Measurements from ENCODE around the gene AMTN. TPM values are rescaled to one million over a fixed set of nuclear protein-coding genes. Genes with fewer than 3 reads are reported as not detected.

AMTN gene
- total and polyA plus RNA-seq, 2 of the 8 experiments (the other 6 are each of a cell fraction or from before 2014, with no cell fraction given), result not detected

DNA sequence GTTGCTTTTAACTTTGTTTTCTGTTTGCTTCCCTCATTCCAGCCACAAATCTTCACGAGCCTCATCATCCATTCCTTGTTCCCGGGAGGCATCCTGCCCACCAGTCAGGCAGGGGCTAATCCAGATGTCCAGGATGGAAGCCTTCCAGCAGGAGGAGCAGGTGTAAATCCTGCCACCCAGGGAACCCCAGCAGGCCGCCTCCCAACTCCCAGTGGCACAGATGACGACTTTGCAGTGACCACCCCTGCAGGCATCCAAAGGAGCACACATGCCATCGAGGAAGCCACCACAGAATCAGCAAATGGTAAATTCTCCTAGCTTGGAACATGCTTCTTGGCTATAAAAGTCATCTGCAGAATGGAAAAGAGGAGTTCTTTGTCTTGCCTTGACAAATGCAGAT lies 12.6 kb downstream of the AMTN start:
- no peak overlapping the region for H3K9ac ChIP-seq (replicated peaks in 1 of 4; ENCODE audit: extremely low read depth in 1 of 4, low read depth in 3 of 4, low read length in 3 of 4)
- no peaks in the 10 kb centered on the region for H3K79me1 ChIP-seq (ENCODE audit: low read depth, low read length)
- no peak overlapping the region for H3K4me3 ChIP-seq (ENCODE audit: extremely low read depth in 1 of 4, insufficient read depth in 2 of 4, low read depth in 3 of 4, low read length in 4 of 4)
- H3K4ac ChIP-seq (replicated peaks; ENCODE audit: insufficient read length, low read depth, low read length), result no peak overlapping the region
- DNase-seq (ENCODE audit: low read depth in 1 of 2, low spot score in 2 of 2) (no peak), FAIRE-seq (no peak)
- H4K5ac ChIP-seq (ENCODE audit: insufficient read length, low read depth, low read length), result no peak overlapping the region
- H3K56ac ChIP-seq (replicated peaks; ENCODE audit: insufficient read length, low read depth, low read length), result no peak overlapping the region
- no peak overlapping the region for H2BK15ac ChIP-seq (ENCODE audit: low read length)
- no peak overlapping the region for H2AFZ ChIP-seq (ENCODE audit: low read length)
- no peak overlapping the region for H3K27ac ChIP-seq (ENCODE audit: low read depth, low read length)
- no peak overlapping the region for H2BK120ac ChIP-seq (replicated peaks; ENCODE audit: low read depth, low read length)
- no peaks in the 10 kb centered on the region for H4K20me1 ChIP-seq (replicated peaks in 1 of 2; ENCODE audit: control insufficient read depth in 1 of 2, insufficient read depth in 2 of 2, low read length in 2 of 2)
- H3K27me3 ChIP-seq (replicated peaks in 1 of 4; ENCODE audit: control insufficient read depth in 3 of 4, extremely low read depth in 1 of 4, insufficient read depth in 3 of 4, low read length in 3 of 4), result no peaks in the 10 kb centered on the region
- 78% methylated on average over 5 of the region's 5 CpGs; no CpG with 5 or more reads in 1 of the 2 experiments for WGBS, 2 experiments (ENCODE audit: extremely low coverage in 1 of 2, insufficient coverage in 1 of 2, insufficient read length in 1 of 2, insufficient replicate concordance in 2 of 2, low coverage in 1 of 2, low lambda C conversion rate in 2 of 2, missing lambda C conversion rate in 1 of 2)
- no peaks in the 10 kb centered on the region for H3K79me2 ChIP-seq (ENCODE audit: control insufficient read depth in 1 of 2, insufficient read depth in 2 of 2, low read length in 2 of 2)
- no peaks in the 10 kb centered on the region for H3K36me3 ChIP-seq (ENCODE audit: control insufficient read depth in 2 of 4, insufficient read depth in 4 of 4, low read length in 3 of 4)
- no peak overlapping the region for H3K18ac ChIP-seq (ENCODE audit: extremely low read depth, low read length)
- H3K4me1 ChIP-seq (replicated peaks in 1 of 4; ENCODE audit: control insufficient read depth in 3 of 4, insufficient read depth in 4 of 4, low read length in 3 of 4), result no peaks in the 10 kb centered on the region
- H2BK5ac ChIP-seq (ENCODE audit: low read depth, low read length), result no peak overlapping the region
- TF ChIP-seq CBX8 (IDR thresholded peaks at IDR 0.05; ENCODE audit: borderline replicate concordance, low read depth, low read length) (no peak), RAD21 (IDR thresholded peaks at IDR 0.05 in 1 of 2, conservative IDR thresholded peaks at IDR 0.05 in 1 of 2; ENCODE audit: low read depth in 2 of 2, low read length in 2 of 2) (no peak), SIN3A (conservative IDR thresholded peaks at IDR 0.05 in 1 of 2, IDR thresholded peaks at IDR 0.05 in 1 of 2; ENCODE audit: low read depth in 1 of 2, low read length in 2 of 2) (no peak), JUN (IDR thresholded peaks at IDR 0.05; ENCODE audit: low read depth, low read length) (no peak), CHD2 (IDR thresholded peaks at IDR 0.05; ENCODE audit: low read length) (no peak), HDAC2 (IDR thresholded peaks at IDR 0.05; ENCODE audit: borderline replicate concordance in 1 of 2, low read depth in 2 of 2, low read length in 2 of 2) (no peak), RFX5 (IDR thresholded peaks at IDR 0.05; ENCODE audit: borderline replicate concordance, low read depth, low read length) (no peak)
- TF ChIP-seq, protein P1, sequence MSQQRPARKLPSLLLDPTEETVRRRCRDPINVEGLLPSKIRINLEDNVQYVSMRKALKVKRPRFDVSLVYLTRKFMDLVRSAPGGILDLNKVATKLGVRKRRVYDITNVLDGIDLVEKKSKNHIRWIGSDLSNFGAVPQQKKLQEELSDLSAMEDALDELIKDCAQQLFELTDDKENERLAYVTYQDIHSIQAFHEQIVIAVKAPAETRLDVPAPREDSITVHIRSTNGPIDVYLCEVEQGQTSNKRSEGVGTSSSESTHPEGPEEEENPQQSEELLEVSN (IDR thresholded peaks at IDR 0.05), result no peak
- H4K91ac ChIP-seq (replicated peaks; ENCODE audit: insufficient read length, low read length), result no peak overlapping the region
- no peak overlapping the region for H3K23ac ChIP-seq (ENCODE audit: insufficient read length)
- H3K23me2 ChIP-seq (ENCODE audit: low read depth, low read length), result no peaks in the 10 kb centered on the region
- ChIA-PET POLR2A (ENCODE audit: partially characterized antibody) (no interaction called here), CTCF (ENCODE audit: partially characterized antibody) (interaction anchor here (1.3 to 2.0 kb wide), 8 partner anchors 8 to 48 kb away, joined by 4 to 12 read pairs (median 5); no protein-coding TSS in a partner anchor)
- no peak overlapping the region for H3K14ac ChIP-seq (ENCODE audit: insufficient read length)
- no peak overlapping the region for H2AK5ac ChIP-seq (ENCODE audit: low read depth, low read length)
- H3K4me2 ChIP-seq (ENCODE audit: insufficient read depth in 1 of 2, low read depth in 2 of 2, low read length in 2 of 2), result no peak overlapping the region
- no peaks in the 10 kb centered on the region for H3K9me3 ChIP-seq (ENCODE audit: insufficient read depth in 2 of 2, low read depth in 1 of 2, low read length in 1 of 2)
- H4K8ac ChIP-seq (ENCODE audit: extremely low read depth, insufficient read depth, low read length), result no peak overlapping the region
- H2BK12ac ChIP-seq (ENCODE audit: low read depth, low read length), result no peak overlapping the region
- no peak overlapping the region for H2BK20ac ChIP-seq (ENCODE audit: low read length)
